ENCODE measurements around the gene MBD5. TPM values are rescaled to one million over a fixed set of nuclear protein-coding genes. Genes with fewer than 3 reads are reported as not detected.

The MBD5 gene
- total and polyA plus RNA-seq, 2 donors, result 13.3 to 13.4 TPM

GRCh38 chr2:148451046-148451445 lies 430.2 kb downstream of the MBD5 start:
- H3K9me3 ChIP-seq (ENCODE audit: control insufficient read depth in 2 of 2, insufficient read depth in 1 of 2, low read length in 1 of 2), result no peaks in the 10 kb centered on the region
- 96% methylated on average over 2 of the region's 2 CpGs for WGBS
- H3K27ac ChIP-seq (ENCODE audit: low read depth in 1 of 2, low read length in 1 of 2), result no peak overlapping the region
- no peaks in the 10 kb centered on the region for H3K36me3 ChIP-seq (ENCODE audit: control insufficient read depth in 2 of 2, insufficient read depth in 2 of 2, low read length in 1 of 2)
- H3K4me3 ChIP-seq (ENCODE audit: low read length in 2 of 2), result no peak overlapping the region
- no peaks in the 10 kb centered on the region for H3K27me3 ChIP-seq (ENCODE audit: control insufficient read depth in 2 of 2, insufficient read depth in 1 of 2, low read length in 1 of 2)
- no peaks in the 10 kb centered on the region for H3K4me1 ChIP-seq (ENCODE audit: control insufficient read depth in 2 of 2, insufficient read depth in 2 of 2, low read length in 2 of 2)
- DNase-seq (ENCODE audit: low read depth in 6 of 9, low spot score in 9 of 9), result no peak

- DNase-seq (ENCODE audit: low read depth in 6 of 9, low spot score in 9 of 9), result no peak
- WGBS, result 94% methylated on average over 4 of the region's 4 CpGs
These were observed 434.9 kb downstream of the MBD5 start for GRCh38 chr2:148455791-148456190.

GRCh38 chr2:148458171-148458570 lies 437.3 kb downstream of the MBD5 start:
- H3K4me3 ChIP-seq (ENCODE audit: low read length in 2 of 2), result no peak overlapping the region
- no peaks in the 10 kb centered on the region for H3K4me1 ChIP-seq (ENCODE audit: control insufficient read depth in 2 of 2, insufficient read depth in 2 of 2, low read length in 2 of 2)
- no peaks in the 10 kb centered on the region for H3K27me3 ChIP-seq (ENCODE audit: control insufficient read depth in 2 of 2, insufficient read depth in 1 of 2, low read length in 1 of 2)
- no peaks in the 10 kb centered on the region for H3K9me3 ChIP-seq (ENCODE audit: control insufficient read depth in 2 of 2, insufficient read depth in 1 of 2, low read length in 1 of 2)
- H3K27ac ChIP-seq (ENCODE audit: low read depth in 1 of 2, low read length in 1 of 2), result no peak overlapping the region
- H3K36me3 ChIP-seq (ENCODE audit: control insufficient read depth in 2 of 2, insufficient read depth in 2 of 2, low read length in 1 of 2), result no peaks in the 10 kb centered on the region
- no peak for DNase-seq (ENCODE audit: low read depth in 6 of 9, low spot score in 9 of 9)
- WGBS, result over 99% methylated on average over 2 of the region's 2 CpGs

More at GRCh38 chr2:148455791-148456190, 434.9 kb downstream of the MBD5 start:
- Histone ChIP-seq H3K27ac (ENCODE audit: low read depth in 1 of 2, low read length in 1 of 2) (no peak overlapping the region), H3K9me3 (ENCODE audit: control insufficient read depth in 2 of 2, insufficient read depth in 1 of 2, low read length in 1 of 2) (no peaks in the 10 kb centered on the region), H3K4me3 (ENCODE audit: low read length in 2 of 2) (no peak overlapping the region), H3K27me3 (ENCODE audit: control insufficient read depth in 2 of 2, insufficient read depth in 1 of 2, low read length in 1 of 2) (no peaks in the 10 kb centered on the region), H3K36me3 (ENCODE audit: control insufficient read depth in 2 of 2, insufficient read depth in 2 of 2, low read length in 1 of 2) (no peaks in the 10 kb centered on the region), H3K4me1 (ENCODE audit: control insufficient read depth in 2 of 2, insufficient read depth in 2 of 2, low read length in 2 of 2) (no peaks in the 10 kb centered on the region)

GRCh38 chr2:148459377-148459778 lies 438.5 kb downstream of the MBD5 start:
- Histone ChIP-seq H3K4me3 (ENCODE audit: low read length in 2 of 2) (no peak overlapping the region), H3K36me3 (ENCODE audit: control insufficient read depth in 2 of 2, insufficient read depth in 2 of 2, low read length in 1 of 2) (peaks cover 3% of the 10 kb centered on the region in 2 donors)
- DNase-seq (ENCODE audit: low read depth in 6 of 9, low spot score in 9 of 9), result no peak

DNA sequence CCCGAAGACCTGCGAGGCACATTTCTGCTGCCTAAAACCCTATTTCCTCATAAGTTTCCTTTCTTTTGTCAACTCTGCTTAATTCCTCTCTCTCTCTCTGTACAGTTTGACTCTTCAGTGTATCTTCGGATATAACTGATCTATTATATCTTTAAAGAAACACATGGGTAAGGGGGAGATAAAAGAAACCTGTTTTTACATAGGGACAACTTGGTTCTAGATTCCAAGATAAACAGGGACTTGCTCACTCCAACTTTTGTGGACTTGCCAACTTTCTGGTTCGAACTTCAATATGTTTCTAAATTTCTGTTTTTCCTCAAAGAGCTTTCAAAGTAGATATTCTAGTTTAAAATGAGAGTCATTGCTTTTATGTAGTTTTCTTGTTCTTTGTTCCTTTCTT lies 441.0 kb downstream of the MBD5 start:
- Histone ChIP-seq H3K9me3 (ENCODE audit: control insufficient read depth in 2 of 2, insufficient read depth in 1 of 2, low read length in 1 of 2) (no peaks in the 10 kb centered on the region), H3K36me3 (ENCODE audit: control insufficient read depth in 2 of 2, insufficient read depth in 2 of 2, low read length in 1 of 2) (peaks cover 3 to 4% of the 10 kb centered on the region in 2 donors), H3K27me3 (ENCODE audit: control insufficient read depth in 2 of 2, insufficient read depth in 1 of 2, low read length in 1 of 2) (no peaks in the 10 kb centered on the region), H3K4me1 (ENCODE audit: control insufficient read depth in 2 of 2, insufficient read depth in 2 of 2, low read length in 2 of 2) (no peaks in the 10 kb centered on the region), H3K4me3 (ENCODE audit: low read length in 2 of 2) (no peak overlapping the region), H3K27ac (ENCODE audit: low read depth in 1 of 2, low read length in 1 of 2) (no peak overlapping the region)
- WGBS, result 98% methylated on average over 4 of the region's 4 CpGs
- no peak for DNase-seq (ENCODE audit: low read depth in 6 of 9, low spot score in 9 of 9)

More at GRCh38 chr2:148459377-148459778, 438.5 kb downstream of the MBD5 start:
- no peaks in the 10 kb centered on the region for H3K27me3 ChIP-seq (ENCODE audit: control insufficient read depth in 2 of 2, insufficient read depth in 1 of 2, low read length in 1 of 2)
- H3K27ac ChIP-seq (ENCODE audit: low read depth in 1 of 2, low read length in 1 of 2), result no peak overlapping the region
- H3K4me1 ChIP-seq (ENCODE audit: control insufficient read depth in 2 of 2, insufficient read depth in 2 of 2, low read length in 2 of 2), result no peaks in the 10 kb centered on the region
- H3K9me3 ChIP-seq (ENCODE audit: control insufficient read depth in 2 of 2, insufficient read depth in 1 of 2, low read length in 1 of 2), result no peaks in the 10 kb centered on the region

- no peaks in the 10 kb centered on the region for H3K27me3 ChIP-seq (ENCODE audit: control insufficient read depth in 2 of 2, insufficient read depth in 1 of 2, low read length in 1 of 2)
- no peaks in the 10 kb centered on the region for H3K4me1 ChIP-seq (ENCODE audit: control insufficient read depth in 2 of 2, insufficient read depth in 2 of 2, low read length in 2 of 2)
- no peak overlapping the region for H3K27ac ChIP-seq (ENCODE audit: low read depth in 1 of 2, low read length in 1 of 2)
- 96% methylated on average over 1 of the region's 1 CpG for WGBS
- H3K4me3 ChIP-seq (ENCODE audit: low read length in 2 of 2), result no peak overlapping the region
- H3K36me3 ChIP-seq (ENCODE audit: control insufficient read depth in 2 of 2, insufficient read depth in 2 of 2, low read length in 1 of 2), result no peaks in the 10 kb centered on the region
- no peak for DNase-seq (ENCODE audit: low read depth in 6 of 9, low spot score in 9 of 9)
- H3K9me3 ChIP-seq (ENCODE audit: control insufficient read depth in 2 of 2, insufficient read depth in 1 of 2, low read length in 1 of 2), result no peaks in the 10 kb centered on the region
These were observed 454.7 kb downstream of the MBD5 start for GRCh38 chr2:148475626-148476025.

DNA sequence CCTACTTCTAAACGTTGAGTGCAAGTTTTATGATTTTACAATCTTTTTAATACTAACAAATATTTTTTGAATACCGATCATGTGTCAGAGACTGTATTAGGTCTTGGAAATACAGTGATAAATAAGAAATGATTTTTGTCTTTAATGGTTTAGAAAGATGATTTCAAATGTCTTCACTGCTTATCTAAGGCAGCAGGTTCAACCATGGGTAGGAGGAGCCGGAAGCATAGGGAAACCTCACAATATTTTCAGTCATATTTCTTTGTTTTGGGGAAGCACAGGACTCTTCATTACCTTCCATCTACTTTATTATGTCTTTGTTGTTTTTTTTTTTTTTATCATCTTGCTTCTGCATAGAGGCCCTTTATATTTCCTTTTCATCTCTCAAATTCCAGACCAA lies 458.5 kb downstream of the MBD5 start:
- Histone ChIP-seq H3K4me1 (ENCODE audit: control insufficient read depth in 2 of 2, insufficient read depth in 2 of 2, low read length in 2 of 2) (no peaks in the 10 kb centered on the region), H3K4me3 (ENCODE audit: low read length in 2 of 2) (no peak overlapping the region), H3K9me3 (ENCODE audit: control insufficient read depth in 2 of 2, insufficient read depth in 1 of 2, low read length in 1 of 2) (no peaks in the 10 kb centered on the region), H3K27ac (ENCODE audit: low read depth in 1 of 2, low read length in 1 of 2) (no peak overlapping the region), H3K36me3 (ENCODE audit: control insufficient read depth in 2 of 2, insufficient read depth in 2 of 2, low read length in 1 of 2) (no peaks in the 10 kb centered on the region), H3K27me3 (ENCODE audit: control insufficient read depth in 2 of 2, insufficient read depth in 1 of 2, low read length in 1 of 2) (no peaks in the 10 kb centered on the region)
- WGBS, result 89% methylated on average over 3 of the region's 3 CpGs
- no peak for DNase-seq (ENCODE audit: low read depth in 6 of 9, low spot score in 9 of 9)

- DNase-seq (ENCODE audit: low read depth in 6 of 9, low spot score in 9 of 9), result no peak
These were observed 462.8 kb downstream of the MBD5 start for GRCh38 chr2:148483665-148484064.

GRCh38 chr2:148484066-148484465 lies 463.2 kb downstream of the MBD5 start:
- no peak for DNase-seq (ENCODE audit: low read depth in 6 of 9, low spot score in 9 of 9)
- H3K9me3 ChIP-seq (ENCODE audit: control insufficient read depth in 2 of 2, insufficient read depth in 1 of 2, low read length in 1 of 2), result no peaks in the 10 kb centered on the region
- no peaks in the 10 kb centered on the region for H3K4me1 ChIP-seq (ENCODE audit: control insufficient read depth in 2 of 2, insufficient read depth in 2 of 2, low read length in 2 of 2)
- 91% methylated on average over 1 of the region's 1 CpG for WGBS
- no peak overlapping the region for H3K27ac ChIP-seq (ENCODE audit: low read depth in 1 of 2, low read length in 1 of 2)
- no peaks in the 10 kb centered on the region for H3K36me3 ChIP-seq (ENCODE audit: control insufficient read depth in 2 of 2, insufficient read depth in 2 of 2, low read length in 1 of 2)
- no peak overlapping the region for H3K4me3 ChIP-seq (ENCODE audit: low read length in 2 of 2)
- H3K27me3 ChIP-seq (ENCODE audit: control insufficient read depth in 2 of 2, insufficient read depth in 1 of 2, low read length in 1 of 2), result no peaks in the 10 kb centered on the region

More at GRCh38 chr2:148483665-148484064, 462.8 kb downstream of the MBD5 start:
- Histone ChIP-seq H3K36me3 (ENCODE audit: control insufficient read depth in 2 of 2, insufficient read depth in 2 of 2, low read length in 1 of 2) (no peaks in the 10 kb centered on the region), H3K27ac (ENCODE audit: low read depth in 1 of 2, low read length in 1 of 2) (no peak overlapping the region), H3K9me3 (ENCODE audit: control insufficient read depth in 2 of 2, insufficient read depth in 1 of 2, low read length in 1 of 2) (no peaks in the 10 kb centered on the region), H3K4me1 (ENCODE audit: control insufficient read depth in 2 of 2, insufficient read depth in 2 of 2, low read length in 2 of 2) (no peaks in the 10 kb centered on the region), H3K4me3 (ENCODE audit: low read length in 2 of 2) (no peak overlapping the region), H3K27me3 (ENCODE audit: control insufficient read depth in 2 of 2, insufficient read depth in 1 of 2, low read length in 1 of 2) (no peaks in the 10 kb centered on the region)
- 93% methylated on average over 4 of the region's 4 CpGs for WGBS

- Histone ChIP-seq H3K4me1 (ENCODE audit: control insufficient read depth in 2 of 2, insufficient read depth in 2 of 2, low read length in 2 of 2) (no peaks in the 10 kb centered on the region), H3K27ac (ENCODE audit: low read depth in 1 of 2, low read length in 1 of 2) (no peak overlapping the region), H3K27me3 (ENCODE audit: control insufficient read depth in 2 of 2, insufficient read depth in 1 of 2, low read length in 1 of 2) (no peaks in the 10 kb centered on the region), H3K4me3 (ENCODE audit: low read length in 2 of 2) (no peak overlapping the region), H3K9me3 (ENCODE audit: control insufficient read depth in 2 of 2, insufficient read depth in 1 of 2, low read length in 1 of 2) (no peaks in the 10 kb centered on the region), H3K36me3 (ENCODE audit: control insufficient read depth in 2 of 2, insufficient read depth in 2 of 2, low read length in 1 of 2) (peaks cover 0 to 9% of the 10 kb centered on the region in 2 donors)
- DNase-seq (ENCODE audit: low read depth in 6 of 9, low spot score in 9 of 9), result no peak
These were observed 465.8 kb downstream of the MBD5 start for GRCh38 chr2:148486655-148487054.
